Measurements from ENCODE around the gene NAPG. TPM values are rescaled to one million over a fixed set of nuclear protein-coding genes. Genes with fewer than 3 reads are reported as not detected.
"Not testable (repeated sequence)": the region's sequence is repeated elsewhere in the genome, so short reads cannot be mapped to it uniquely, and the experiment has no call there.

Gene NAPG
- total and polyA plus RNA-seq, 4 experiments from 2014 or later: 14.6 to 29.2 (median 22.1) TPM

DNA sequence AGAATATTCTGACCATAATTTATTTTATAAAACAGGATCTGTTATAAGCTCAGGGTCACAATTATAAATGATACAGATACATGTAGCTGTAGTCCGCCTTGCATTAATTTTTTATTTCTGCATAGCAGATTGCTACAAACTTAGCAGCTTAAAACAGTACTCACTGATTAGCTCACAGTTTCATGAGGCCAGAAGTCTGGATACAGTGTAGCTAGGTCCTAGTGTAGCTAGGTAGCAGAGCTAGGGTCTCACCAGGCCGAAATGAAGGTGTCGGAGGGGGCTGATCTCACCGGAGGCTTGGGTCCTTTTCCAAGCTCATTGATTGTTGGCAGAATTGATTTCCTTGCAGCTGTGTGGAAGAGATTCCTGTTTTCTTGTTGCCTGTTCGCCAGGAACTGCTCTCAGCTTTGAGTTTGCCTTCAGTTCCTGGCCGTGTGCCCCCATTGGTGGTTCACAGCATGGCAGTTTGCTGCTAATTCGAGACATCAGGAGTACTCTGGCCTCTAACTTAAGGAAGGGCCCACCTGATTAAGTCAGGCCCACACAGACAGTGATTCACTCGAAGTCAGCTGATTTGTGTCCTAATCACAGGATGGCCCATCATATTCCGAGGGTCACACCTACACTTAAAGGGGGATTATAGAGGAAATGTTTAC lies 18.4 kb downstream of the NAPG start:
- peaks cover 60 to 85% of the 10 kb centered on the region in 2 donors for H3K36me3 Mint-ChIP-seq
- ChIA-PET CTCF (ENCODE audit: partially characterized antibody) (interaction anchor here (4.8 kb wide), 1 partner anchor 16 kb away, joined by 25 read pairs; no protein-coding TSS in a partner anchor), POLR2A (ENCODE audit: partially characterized antibody) (interaction anchor here (1.6 kb wide), 1 partner anchor 18 kb away, joined by 4 read pairs; the partner anchor contains the start of gene NAPG)
- H3K27ac Mint-ChIP-seq: peak overlapping the region in 2 of 7 donors; percentile 1 to 43
- H3K4me1 Mint-ChIP-seq: no peaks in the 10 kb centered on the region
- H3K9me3 ChIP-seq (ENCODE audit: control insufficient read depth in 1 of 2, low read length in 2 of 2): no peaks in the 10 kb centered on the region
- H3K27me3 Mint-ChIP-seq: no peaks in the 10 kb centered on the region
- no peak overlapping the region for H3K4me3 Mint-ChIP-seq
- no peak overlapping the region for H3K4me3 ChIP-seq (ENCODE audit: low read length in 2 of 2)
- no peaks in the 10 kb centered on the region for H3K9me3 Mint-ChIP-seq
- intact Hi-C loops (cut with micrococcal nuclease): no loop called here
- H3K36me3 ChIP-seq (ENCODE audit: insufficient read depth, low read length): peaks cover 57% of the 10 kb centered on the region
- no peak overlapping the region for H3K27ac ChIP-seq (ENCODE audit: low read depth, low read length)
- H3K4me1 ChIP-seq (ENCODE audit: insufficient read depth, low read length): no peaks in the 10 kb centered on the region
- H3K27me3 ChIP-seq (ENCODE audit: insufficient read depth, low read length): no peaks in the 10 kb centered on the region
- no peak for DNase-seq

DNA sequence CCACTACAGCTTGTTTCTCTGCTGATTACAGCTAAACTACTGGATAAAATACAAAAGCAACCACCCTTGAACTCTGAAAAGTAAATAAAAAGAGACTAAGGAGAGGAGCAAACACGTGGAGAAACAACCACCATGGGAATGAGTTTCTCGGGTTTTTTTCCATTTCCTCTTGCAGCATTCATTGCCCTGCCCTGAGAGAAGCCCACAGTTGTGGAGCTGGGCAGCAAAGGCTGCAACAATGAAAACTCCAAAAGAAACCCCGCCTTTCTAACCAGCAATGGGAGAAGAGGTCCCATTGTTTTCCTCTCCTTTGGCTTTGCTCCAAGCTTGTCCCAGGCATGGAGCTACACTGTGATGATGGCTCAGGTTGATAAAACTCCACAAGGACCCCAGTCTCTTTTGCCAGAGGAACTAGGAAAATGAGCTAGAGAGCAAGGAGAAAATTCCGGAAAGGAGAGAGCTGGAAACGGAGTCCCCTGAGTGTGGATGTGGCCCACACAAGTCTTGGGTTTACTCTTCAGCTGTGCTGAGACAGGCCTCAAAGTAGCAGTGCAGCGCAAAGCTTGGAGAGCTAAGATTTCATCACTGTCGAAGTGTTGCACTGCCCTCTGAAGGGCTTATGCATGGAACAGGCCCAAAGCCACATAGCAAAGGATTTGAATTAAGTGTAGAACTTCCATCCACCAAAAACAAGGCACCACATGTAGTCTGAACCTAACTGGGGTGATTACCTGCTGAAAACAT lies 20.9 kb downstream of the NAPG start:
- Mint-ChIP-seq H3K27ac (peak overlapping the region in 1 of 7 donors; percentile 52), H3K36me3 (peaks cover 53 to 87% of the 10 kb centered on the region in 2 donors), H3K4me1 (no peaks in the 10 kb centered on the region), H3K9me3 (no peaks in the 10 kb centered on the region), H3K4me3 (no peak overlapping the region), H3K27me3 (no peaks in the 10 kb centered on the region)
- DNase-seq: no peak
- Histone ChIP-seq H3K4me1 (ENCODE audit: insufficient read depth, low read length) (no peaks in the 10 kb centered on the region), H3K27ac (ENCODE audit: low read depth, low read length) (no peak overlapping the region), H3K9me3 (ENCODE audit: control insufficient read depth in 1 of 2, low read length in 2 of 2) (no peaks in the 10 kb centered on the region), H3K27me3 (ENCODE audit: insufficient read depth, low read length) (no peaks in the 10 kb centered on the region), H3K36me3 (ENCODE audit: insufficient read depth, low read length) (peaks cover 55% of the 10 kb centered on the region), H3K4me3 (ENCODE audit: low read length in 2 of 2) (no peak overlapping the region)
- ChIA-PET POLR2A (ENCODE audit: partially characterized antibody) (no interaction called here), CTCF (ENCODE audit: partially characterized antibody) (interaction anchor here (4.8 kb wide), 1 partner anchor 13 kb away, joined by 25 read pairs; no protein-coding TSS in a partner anchor)
- intact Hi-C loops (cut with micrococcal nuclease): no loop called here

DNA sequence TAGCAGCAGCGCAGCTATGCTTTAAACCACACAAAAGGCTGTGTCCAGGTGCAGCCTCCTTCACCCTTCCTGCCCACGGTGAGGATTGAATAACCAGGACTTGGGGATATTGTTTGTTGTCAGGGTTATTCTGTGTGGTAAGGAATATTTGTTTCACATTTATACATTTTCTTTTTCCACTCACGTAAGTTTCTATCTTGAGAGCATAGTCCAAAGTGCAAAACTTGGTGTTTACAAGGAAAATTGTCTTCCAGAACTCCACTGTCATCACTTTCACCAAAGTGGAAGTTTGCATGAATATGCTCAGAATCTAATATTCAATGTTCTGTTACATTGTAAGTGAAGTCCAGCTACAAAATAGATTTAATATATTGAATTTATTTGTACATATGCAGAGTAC lies 26.4 kb downstream of the NAPG start:
- H3K4me3 Mint-ChIP-seq: no peak overlapping the region
- H3K36me3 ChIP-seq (ENCODE audit: insufficient read depth, low read length): peaks cover 63% of the 10 kb centered on the region

DNA sequence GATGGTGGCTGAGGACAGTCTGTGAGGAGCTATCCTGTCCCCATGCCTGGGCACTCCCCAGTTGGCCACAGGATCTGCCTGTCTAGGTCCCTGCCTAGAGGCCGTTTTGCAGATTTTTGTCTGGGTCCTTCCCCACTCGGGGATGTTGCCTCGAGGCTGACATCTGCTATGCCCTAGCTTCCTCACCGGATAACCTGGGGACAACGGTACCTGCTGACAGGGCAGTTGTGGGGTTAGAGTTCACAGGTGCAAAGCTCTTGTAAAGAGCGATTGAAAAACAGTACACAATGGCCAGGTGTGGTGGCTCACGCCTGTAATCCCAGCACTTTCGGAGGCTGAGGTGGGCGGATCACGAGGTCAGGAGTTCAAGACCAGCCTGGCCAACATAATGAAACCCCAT lies 30.4 kb downstream of the NAPG start:
- DNase-seq; H3K9me3 Mint-ChIP-seq; intact Hi-C loops (cut with micrococcal nuclease); H3K27ac ChIP-seq (ENCODE audit: low read depth, low read length); H3K4me1 ChIP-seq (ENCODE audit: insufficient read depth, low read length); H3K27me3 ChIP-seq (ENCODE audit: insufficient read depth, low read length); H3K27me3 Mint-ChIP-seq; POLR2A ChIA-PET (ENCODE audit: partially characterized antibody); H3K9me3 ChIP-seq (ENCODE audit: control insufficient read depth in 1 of 2, low read length in 2 of 2); H3K4me3 ChIP-seq (ENCODE audit: low read length in 2 of 2); H3K4me3 Mint-ChIP-seq; CTCF ChIA-PET (ENCODE audit: partially characterized antibody): not testable (repeated sequence)
- H3K36me3 ChIP-seq (ENCODE audit: insufficient read depth, low read length): peaks cover 41% of the 10 kb centered on the region
- Mint-ChIP-seq H3K36me3 (peaks cover 37 to 55% of the 10 kb centered on the region in 2 donors), H3K27ac (peak overlapping the region in 1 of 7 donors; percentile 35), H3K4me1 (peaks cover 5 to 16% (median 11%) of the 10 kb centered on the region in 4 donors)

More for the DNA sequence above, 26.4 kb downstream of the NAPG start:
- Histone ChIP-seq H3K27me3 (ENCODE audit: insufficient read depth, low read length) (no peaks in the 10 kb centered on the region), H3K27ac (ENCODE audit: low read depth, low read length) (no peak overlapping the region), H3K9me3 (ENCODE audit: control insufficient read depth in 1 of 2, low read length in 2 of 2) (no peaks in the 10 kb centered on the region), H3K4me3 (ENCODE audit: low read length in 2 of 2) (no peak overlapping the region), H3K4me1 (ENCODE audit: insufficient read depth, low read length) (no peaks in the 10 kb centered on the region)
- ChIA-PET POLR2A (ENCODE audit: partially characterized antibody) (no interaction called here), CTCF (ENCODE audit: partially characterized antibody) (interaction anchor here (1.6 kb wide), 1 partner anchor 9 kb away, joined by 17 read pairs; no protein-coding TSS in a partner anchor)
- no peaks in the 10 kb centered on the region for H3K27me3 Mint-ChIP-seq
- H3K27ac Mint-ChIP-seq: no peak overlapping the region
- H3K9me3 Mint-ChIP-seq: no peaks in the 10 kb centered on the region
- intact Hi-C loops (cut with micrococcal nuclease): no loop called here
- DNase-seq: no peak
- no peaks in the 10 kb centered on the region for H3K4me1 Mint-ChIP-seq
- H3K36me3 Mint-ChIP-seq: peaks cover 64 to 88% of the 10 kb centered on the region in 2 donors

DNA sequence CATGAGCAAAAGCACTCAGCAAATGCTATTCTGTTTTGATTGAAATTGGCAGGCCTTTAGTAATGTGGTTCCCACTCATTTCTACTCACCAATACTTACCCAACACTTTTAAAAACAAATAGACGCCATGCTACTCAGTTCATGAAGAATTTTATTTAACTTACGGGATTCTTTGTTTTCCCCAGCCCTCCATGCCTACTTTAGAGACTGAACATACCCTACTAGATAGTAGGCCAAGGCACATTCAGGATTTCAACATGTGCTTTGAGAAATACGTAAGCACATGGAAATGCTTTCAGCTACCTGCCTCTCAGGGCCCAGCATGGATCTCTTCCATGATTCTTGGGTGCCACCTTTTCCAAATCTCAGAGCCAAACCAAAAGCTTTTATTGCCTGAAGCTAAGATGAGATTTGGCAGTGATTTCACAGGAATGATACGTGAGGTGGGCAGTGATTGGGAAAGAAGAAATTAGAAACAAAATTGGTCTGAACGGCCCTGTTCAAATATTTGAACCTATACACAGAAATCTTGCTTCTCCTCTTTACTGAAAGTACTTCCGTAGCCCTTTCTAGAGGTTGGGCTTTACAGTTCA lies 31.4 kb downstream of the NAPG start:
- H3K4me1 ChIP-seq (ENCODE audit: insufficient read depth, low read length): peaks cover 5% of the 10 kb centered on the region
- Mint-ChIP-seq H3K9me3 (no peaks in the 10 kb centered on the region), H3K4me1 (peaks cover 5 to 16% (median 11%) of the 10 kb centered on the region in 4 donors), H3K27me3 (no peaks in the 10 kb centered on the region), H3K4me3 (no peak overlapping the region), H3K27ac (peak overlapping the region in 1 of 7 donors; percentile 78), H3K36me3 (peaks cover 32 to 46% of the 10 kb centered on the region in 2 donors)
- no peaks in the 10 kb centered on the region for H3K9me3 ChIP-seq (ENCODE audit: control insufficient read depth in 1 of 2, low read length in 2 of 2)
- CTCF ChIA-PET (ENCODE audit: partially characterized antibody): interaction anchor here (1.5 kb wide), 1 partner anchor 28 kb away, joined by 3 read pairs; no protein-coding TSS in a partner anchor
- peaks cover 32% of the 10 kb centered on the region for H3K36me3 ChIP-seq (ENCODE audit: insufficient read depth, low read length)
- DNase-seq: no peak
- intact Hi-C loops (cut with micrococcal nuclease): no loop called here
- POLR2A ChIA-PET (ENCODE audit: partially characterized antibody): no interaction called here
- H3K4me3 ChIP-seq (ENCODE audit: low read length in 2 of 2): no peak overlapping the region
- no peaks in the 10 kb centered on the region for H3K27me3 ChIP-seq (ENCODE audit: insufficient read depth, low read length)
- no peak overlapping the region for H3K27ac ChIP-seq (ENCODE audit: low read depth, low read length)

DNA sequence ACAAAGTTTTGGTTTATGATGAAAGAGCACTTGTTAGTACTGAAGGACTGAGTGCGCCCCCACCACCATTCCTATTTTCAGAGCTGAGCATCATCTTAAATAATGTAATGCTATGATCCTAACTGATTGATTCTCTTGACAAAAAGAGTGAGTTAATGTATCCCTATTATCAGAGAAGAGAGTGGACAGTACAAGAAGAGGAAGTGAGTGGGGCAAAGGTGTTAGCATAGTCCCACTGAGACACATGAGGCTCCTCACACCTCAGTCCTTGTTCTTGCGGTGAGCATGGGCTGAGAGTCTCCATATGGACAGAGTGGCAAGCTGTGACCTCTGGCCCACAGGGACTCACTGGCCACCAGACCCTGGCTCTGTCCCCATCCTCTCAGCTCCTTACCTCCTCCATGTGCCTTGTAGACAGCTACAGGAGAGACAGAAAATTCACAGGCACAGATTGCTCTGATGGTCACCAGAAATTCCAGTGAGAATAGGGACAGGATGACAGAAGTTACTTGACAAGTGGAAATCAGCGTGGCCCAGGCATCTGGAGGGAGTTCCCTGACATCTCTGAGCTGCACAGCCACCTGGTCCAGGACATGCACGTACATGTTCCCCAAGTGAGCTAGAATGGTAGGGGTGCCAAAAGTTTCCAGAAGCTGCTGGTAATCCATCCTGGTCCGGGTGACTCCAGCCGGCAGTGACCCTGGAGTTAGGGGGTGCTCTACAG lies 32.6 kb downstream of the NAPG start:
- ChIA-PET POLR2A (ENCODE audit: partially characterized antibody) (no interaction called here), CTCF (ENCODE audit: partially characterized antibody) (interaction anchor here (1.0 to 2.5 kb wide), 6 partner anchors 9 to 229 kb away, joined by 3 to 25 read pairs (median 4); no protein-coding TSS in a partner anchor)
- peaks cover 27 to 36% of the 10 kb centered on the region in 2 donors for H3K36me3 Mint-ChIP-seq
- H3K4me1 Mint-ChIP-seq: peaks cover 5 to 16% (median 11%) of the 10 kb centered on the region in 4 donors
- peak overlapping the region in 3 of 7 donors; percentile 3 to 35 (median 13) for H3K27ac Mint-ChIP-seq
- H3K27ac ChIP-seq (ENCODE audit: low read depth, low read length): no peak overlapping the region
- no peak for DNase-seq
- no peaks in the 10 kb centered on the region for H3K9me3 Mint-ChIP-seq
- H3K9me3 ChIP-seq (ENCODE audit: control insufficient read depth in 1 of 2, low read length in 2 of 2): no peaks in the 10 kb centered on the region
- H3K4me1 ChIP-seq (ENCODE audit: insufficient read depth, low read length): peaks cover 5% of the 10 kb centered on the region
- intact Hi-C loops (cut with micrococcal nuclease): no loop called here
- peak overlapping the region in 1 of 8 donors; percentile 13 for H3K4me3 Mint-ChIP-seq
- no peaks in the 10 kb centered on the region for H3K27me3 Mint-ChIP-seq
- no peak overlapping the region for H3K4me3 ChIP-seq (ENCODE audit: low read length in 2 of 2)
- H3K36me3 ChIP-seq (ENCODE audit: insufficient read depth, low read length): peaks cover 23% of the 10 kb centered on the region
- no peaks in the 10 kb centered on the region for H3K27me3 ChIP-seq (ENCODE audit: insufficient read depth, low read length)
